ENCODE data around the gene AFF3. TPM values are rescaled to one million over a fixed set of nuclear protein-coding genes. Genes with fewer than 3 reads are reported as not detected.

The AFF3 gene
- total RNA-seq, 1 donor from 2014 or later: 7.3 TPM

- Mint-ChIP-seq H3K27me3 (no peaks in the 10 kb centered on the region), H3K27ac (no peak overlapping the region), H3K9me3 (ENCODE audit: low read depth) (peaks cover 6% of the 10 kb centered on the region), H3K36me3 (ENCODE audit: insufficient read depth) (no peaks in the 10 kb centered on the region), H3K4me3 (ENCODE audit: low read depth) (no peak overlapping the region), H3K4me1 (ENCODE audit: low read depth) (peaks cover 26% of the 10 kb centered on the region)
- no peak for DNase-seq (ENCODE audit: low spot score, unreplicated experiment)
- TF ChIP-seq CTCF (IDR thresholded peaks at IDR 0.05; ENCODE audit: unreplicated experiment): no peak
These were observed 181.6 kb downstream of the AFF3 start for GRCh38 chr2:99960790-99961189.

GRCh38 chr2:99960291-99960690, 182.1 kb downstream of the AFF3 start:
- H3K27me3 Mint-ChIP-seq: no peaks in the 10 kb centered on the region
- H3K36me3 Mint-ChIP-seq (ENCODE audit: insufficient read depth): no peaks in the 10 kb centered on the region
- TF ChIP-seq CTCF (IDR thresholded peaks at IDR 0.05; ENCODE audit: unreplicated experiment): no peak
- H3K27ac Mint-ChIP-seq: no peak overlapping the region
- H3K4me3 Mint-ChIP-seq (ENCODE audit: low read depth): no peak overlapping the region
- H3K4me1 Mint-ChIP-seq (ENCODE audit: low read depth): peaks cover 26% of the 10 kb centered on the region
- H3K9me3 Mint-ChIP-seq (ENCODE audit: low read depth): peaks cover 6% of the 10 kb centered on the region
- no peak for DNase-seq (ENCODE audit: low spot score, unreplicated experiment)

- Mint-ChIP-seq H3K36me3 (ENCODE audit: insufficient read depth) (no peaks in the 10 kb centered on the region), H3K27me3 (no peaks in the 10 kb centered on the region), H3K4me3 (ENCODE audit: low read depth) (no peak overlapping the region), H3K4me1 (ENCODE audit: low read depth) (peaks cover 23% of the 10 kb centered on the region), H3K9me3 (ENCODE audit: low read depth) (peaks cover 6% of the 10 kb centered on the region), H3K27ac (no peak overlapping the region)
- no peak for DNase-seq (ENCODE audit: low spot score, unreplicated experiment)
- no peak for TF ChIP-seq CTCF (IDR thresholded peaks at IDR 0.05; ENCODE audit: unreplicated experiment)
These were observed 183.0 kb downstream of the AFF3 start for GRCh38 chr2:99959261-99960014.

- Mint-ChIP-seq H3K4me1 (ENCODE audit: low read depth) (peaks cover 18% of the 10 kb centered on the region), H3K27ac (no peak overlapping the region), H3K27me3 (no peaks in the 10 kb centered on the region), H3K36me3 (ENCODE audit: insufficient read depth) (no peaks in the 10 kb centered on the region), H3K9me3 (ENCODE audit: low read depth) (no peaks in the 10 kb centered on the region), H3K4me3 (ENCODE audit: low read depth) (no peak overlapping the region)
- DNase-seq (ENCODE audit: low spot score, unreplicated experiment): no peak
- no peak for TF ChIP-seq CTCF (IDR thresholded peaks at IDR 0.05; ENCODE audit: unreplicated experiment)
These were observed 184.9 kb downstream of the AFF3 start for GRCh38 chr2:99957332-99958133.

- no peaks in the 10 kb centered on the region for H3K9me3 Mint-ChIP-seq (ENCODE audit: low read depth)
- H3K4me3 Mint-ChIP-seq (ENCODE audit: low read depth): no peak overlapping the region
- no peak for TF ChIP-seq CTCF (IDR thresholded peaks at IDR 0.05; ENCODE audit: unreplicated experiment)
- no peaks in the 10 kb centered on the region for H3K36me3 Mint-ChIP-seq (ENCODE audit: insufficient read depth)
- peaks cover 10% of the 10 kb centered on the region for H3K4me1 Mint-ChIP-seq (ENCODE audit: low read depth)
- H3K27me3 Mint-ChIP-seq: no peaks in the 10 kb centered on the region
- no peak for DNase-seq (ENCODE audit: low spot score, unreplicated experiment)
- H3K27ac Mint-ChIP-seq: no peak overlapping the region
These were observed 186.0 kb downstream of the AFF3 start for GRCh38 chr2:99956232-99957030.

Measured in progenitor cell of endocrine pancreas (in vitro differentiated cells).